ENCODE measurements around the gene TPRA1.
"Not testable (repeated sequence)": the region's sequence is repeated elsewhere in the genome, so short reads cannot be mapped to it uniquely, and the experiment has no call there.

The TPRA1 gene

DNA sequence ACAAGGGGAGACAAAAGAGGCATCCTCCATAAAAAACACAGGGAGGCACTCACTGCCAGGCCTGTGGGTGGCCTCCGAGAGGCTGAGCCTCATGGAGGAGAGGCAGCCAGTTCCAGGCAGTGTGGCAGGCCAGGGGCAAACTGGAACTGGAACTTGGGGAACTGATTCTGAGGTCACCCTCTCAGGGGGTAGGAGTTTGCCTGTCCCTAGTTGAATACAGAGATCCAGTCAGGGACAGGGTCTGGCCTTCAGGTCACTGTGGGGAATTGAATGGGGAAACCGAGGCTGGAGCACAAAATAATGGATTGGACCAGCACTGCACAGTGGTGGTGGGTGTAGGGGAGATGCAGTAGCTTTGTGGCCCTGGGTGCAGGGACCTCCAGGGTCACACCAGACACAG, 58.7 kb downstream of the TPRA1 start:
- TF ChIP-seq POLR2A (IDR thresholded peaks at IDR 0.05; ENCODE audit: low read depth, low read length) (no peak), TAF1 (IDR thresholded peaks at IDR 0.05; ENCODE audit: borderline replicate concordance, low read depth, low read length) (no peak), POLR2AphosphoS5 (IDR thresholded peaks at IDR 0.05; ENCODE audit: low read depth, low read length) (no peak)
- DNase-seq (ENCODE audit: insufficient read length) (no peak), FAIRE-seq (no peak)

DNA sequence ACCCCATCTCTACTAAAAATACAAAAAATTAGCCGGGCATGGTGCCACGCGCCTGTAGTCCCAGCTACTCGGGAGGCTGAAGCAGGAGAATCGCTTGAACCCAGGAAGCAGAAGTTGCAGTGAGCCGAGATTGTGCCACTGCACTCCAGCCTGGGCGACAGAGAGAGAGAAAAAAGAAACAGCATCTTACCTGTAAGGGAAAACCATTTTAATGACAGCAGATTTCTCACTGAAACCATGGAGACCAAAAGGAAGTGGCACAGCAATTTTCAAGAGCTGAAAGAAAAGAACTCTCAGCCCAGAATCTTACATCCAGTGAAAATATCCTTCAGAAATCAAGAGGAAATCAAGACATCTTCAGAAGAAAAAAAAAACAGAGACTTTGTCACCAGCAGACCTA, 59.7 kb downstream of the TPRA1 start:
- not testable (repeated sequence) for DNase-seq (ENCODE audit: insufficient read length); FAIRE-seq

DNA sequence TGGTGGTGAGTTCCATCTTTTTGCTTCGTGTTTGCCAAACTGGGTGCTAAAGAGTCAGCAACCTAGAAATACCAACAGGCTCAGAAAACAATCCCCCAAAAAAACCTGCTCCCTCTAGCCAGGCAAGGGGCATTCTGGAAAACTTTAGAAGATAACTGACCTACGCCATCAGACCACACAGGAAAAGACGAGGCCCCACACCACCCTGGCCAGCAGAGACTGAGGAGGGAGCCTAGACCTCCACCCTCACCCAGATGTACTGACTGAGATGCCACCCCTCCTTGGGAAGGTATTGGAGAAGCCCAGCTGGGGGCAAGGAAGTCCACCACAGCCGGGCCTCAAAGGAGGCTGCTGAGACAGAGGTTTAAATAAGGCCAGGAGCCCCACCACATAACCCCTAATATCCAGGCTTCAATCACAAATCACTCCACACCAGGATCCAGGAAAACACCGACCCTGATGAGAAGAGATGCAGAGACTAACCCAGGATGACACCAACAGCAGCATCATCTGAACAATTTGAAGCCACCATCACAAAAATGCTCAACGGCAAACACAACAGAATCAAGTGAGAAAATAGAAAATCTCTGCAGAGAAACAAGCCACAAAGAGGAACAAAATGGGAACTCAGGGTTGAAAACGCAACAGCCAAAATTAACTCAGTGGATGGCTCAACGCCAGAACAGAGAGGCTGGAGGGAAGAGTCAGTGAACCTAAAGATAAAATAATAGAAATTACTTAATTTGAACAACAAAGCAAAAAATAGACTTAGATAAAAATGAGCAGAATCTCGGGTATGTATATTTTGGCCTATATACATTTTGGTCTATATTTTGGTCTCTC, 61.0 kb downstream of the TPRA1 start:
- no peak for DNase-seq (ENCODE audit: insufficient read length)
- TF ChIP-seq TAF1 (IDR thresholded peaks at IDR 0.05; ENCODE audit: borderline replicate concordance, low read depth, low read length) = no peak
- no peak for TF ChIP-seq POLR2AphosphoS5 (IDR thresholded peaks at IDR 0.05; ENCODE audit: low read depth, low read length)
- no peak for TF ChIP-seq POLR2A (IDR thresholded peaks at IDR 0.05; ENCODE audit: low read depth, low read length)
- FAIRE-seq = no peak

GRCh38 chr3:127525373-127525772, 65.2 kb downstream of the TPRA1 start:
- TF ChIP-seq POLR2AphosphoS5 (IDR thresholded peaks at IDR 0.05; ENCODE audit: low read depth, low read length) (no peak), POLR2A (IDR thresholded peaks at IDR 0.05; ENCODE audit: low read depth, low read length) (no peak), TAF1 (IDR thresholded peaks at IDR 0.05; ENCODE audit: borderline replicate concordance, low read depth, low read length) (no peak)
- DNase-seq (ENCODE audit: insufficient read length) (no peak), FAIRE-seq (no peak)

DNA sequence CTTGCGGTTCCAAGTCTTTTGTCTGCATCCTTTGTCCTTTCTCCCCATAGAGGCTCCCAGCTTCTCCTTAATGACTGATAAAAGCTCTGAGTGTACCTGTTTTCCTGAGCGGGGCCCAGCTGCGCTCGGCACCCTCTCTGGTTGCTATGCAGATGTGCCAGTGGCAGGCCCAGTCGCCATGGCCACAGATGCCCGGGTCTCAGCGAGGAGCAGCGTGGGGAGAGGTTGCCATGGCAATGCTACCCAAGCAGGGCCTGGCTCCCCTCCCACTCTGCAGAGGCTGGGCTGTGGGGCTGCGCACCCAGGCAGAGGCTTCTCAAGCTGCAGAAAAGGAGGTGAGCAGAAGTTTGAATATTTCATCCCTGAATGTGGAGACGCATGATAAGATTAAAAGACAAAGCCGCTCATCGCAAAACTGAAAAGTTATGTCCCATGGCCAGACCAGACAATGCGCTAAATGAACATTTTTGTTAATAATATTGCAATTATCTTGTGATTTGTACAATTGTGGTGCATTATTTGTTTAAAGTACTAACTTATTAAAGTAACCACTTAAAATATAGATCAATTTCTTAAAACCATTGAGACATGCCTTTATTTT, 66.1 kb downstream of the TPRA1 start:
- FAIRE-seq (no peak), DNase-seq (ENCODE audit: insufficient read length) (no peak)
- TF ChIP-seq POLR2AphosphoS5 (IDR thresholded peaks at IDR 0.05; ENCODE audit: low read depth, low read length) (no peak), TAF1 (IDR thresholded peaks at IDR 0.05; ENCODE audit: borderline replicate concordance, low read depth, low read length) (no peak), POLR2A (IDR thresholded peaks at IDR 0.05; ENCODE audit: low read depth, low read length) (no peak)

Measured in GM12892 (cell line).